Keratinocyte (primary cell): Measurements from ENCODE around the gene SLC1A4. TPM values are rescaled to one million over a fixed set of nuclear protein-coding genes. Genes with fewer than 3 reads are reported as not detected.

Source experiments
- DNase-seq: peaks from one replicate; pipeline ENCODE4 v3.0.0-alpha.2; 2011; ENCODE audit warnings: low read depth, missing footprints, low spot score
- FAIRE-seq: peaks from 2 replicates; lab custom pipeline; 2011; peaks lifted over from hg19 to GRCh38; lab: Jason Lieb, UNC
- H2AFZ ChIP-seq: 2 replicates; pipeline ENCODE4 v1.6.0; 2012; ENCODE audit warnings: low read length, control low read depth, inconsistent platforms; ENCODE audit not compliant: control insufficient read depth
- H3K27ac ChIP-seq: 2 replicates; pipeline ENCODE4 v1.5.1; 2011; ENCODE audit warnings: low read length; ENCODE audit not compliant: control insufficient read depth, insufficient read depth
- H3K27me3 ChIP-seq: 3 replicates; pipeline ENCODE4 v1.6.0; 2011; ENCODE audit warnings: low read length; ENCODE audit not compliant: control insufficient read depth, insufficient read depth; ENCODE audit errors: extremely low read depth
- H3K36me3 ChIP-seq, 2 experiments: 2 replicates in 1 of 2; 3 replicates in 1 of 2; pipeline ENCODE4 v1.5.1; 2011; ENCODE audit warnings: low read length in 2 of 2, mild to moderate bottlenecking in 1 of 2; ENCODE audit not compliant: control insufficient read depth in 2 of 2, insufficient read depth in 2 of 2; ENCODE audit errors: extremely low read depth in 1 of 2
- H3K4me1 ChIP-seq: 3 replicates; pipeline ENCODE4 v1.5.1; 2011; ENCODE audit warnings: low read length; ENCODE audit not compliant: control insufficient read depth, insufficient read depth; ENCODE audit errors: extremely low read depth
- H3K4me2 ChIP-seq: 3 replicates; pipeline ENCODE4 v1.6.0; 2011; ENCODE audit warnings: low read depth, low read length; ENCODE audit not compliant: control insufficient read depth, insufficient read depth; ENCODE audit errors: extremely low read depth
- H3K4me3 ChIP-seq, 3 experiments: fragments of 200-600 bp in 1 of 3; sonication (generic) in 1 of 3; 2 replicates in 2 of 3; 3 replicates in 1 of 3; pipeline ENCODE4 v1.5.1; 2011 to 2016; ENCODE audit warnings: low read length in 3 of 3, mild to moderate bottlenecking in 3 of 3, control low read depth in 2 of 3, inconsistent platforms in 1 of 3, low read depth in 1 of 3, mixed read lengths in 1 of 3, mixed run types in 1 of 3, moderate library complexity in 1 of 3; ENCODE audit not compliant: control insufficient read depth in 2 of 3, insufficient read depth in 2 of 3; ENCODE audit errors: extremely low read depth in 1 of 3
- H3K79me2 ChIP-seq: 2 replicates; pipeline ENCODE4 v1.6.0; 2012; ENCODE audit warnings: low read length; ENCODE audit not compliant: control insufficient read depth, insufficient read depth
- H3K9ac ChIP-seq: 3 replicates; pipeline ENCODE4 v1.6.0; 2011; ENCODE audit warnings: low read length; ENCODE audit not compliant: control insufficient read depth, insufficient read depth; ENCODE audit errors: extremely low read depth
- H3K9me1 ChIP-seq: 3 replicates; pipeline ENCODE4 v1.6.0; 2011; ENCODE audit warnings: low read length; ENCODE audit not compliant: control insufficient read depth, insufficient read depth; ENCODE audit errors: extremely low read depth
- H3K9me3 ChIP-seq: 2 replicates; pipeline ENCODE4 v1.5.1; 2012; ENCODE audit warnings: low read depth, low read length; ENCODE audit not compliant: control insufficient read depth
- H4K20me1 ChIP-seq: 3 replicates; pipeline ENCODE4 v1.6.0; 2011; ENCODE audit warnings: low read length; ENCODE audit not compliant: control insufficient read depth, insufficient read depth; ENCODE audit errors: extremely low read depth
- EZH2 ChIP-seq: IDR thresholded peaks from one replicate; pipeline ENCODE4 v1.6.1; 2012; ENCODE audit warnings: inconsistent platforms, mild to moderate bottlenecking, low read length, moderate library complexity
- dilution Hi-C: fragments of 300-500 bp; cut with MboI; formaldehyde crosslinking; loops from one replicate; pipeline ENCODE4 v1.7.0; 2020; ENCODE audit warnings: low sequenced_read_pairs; ENCODE audit not compliant: extremely low pct_ligation_motif_present
- polyA plus RNA-seq, 5 experiments: library from polyadenylated mRNA; depleted of rRNA in 3 of 5; stranded (reverse) in 3 of 5; stranded (forward) in 1 of 5; unstranded in 1 of 5; fragments of >200 nt; gene quantifications; 1 replicate in 1 of 5; 2 replicates in 3 of 5; 3 replicates in 1 of 5; pipeline versions ENCODE4 v1.2.1 to v1.2.3, GENCODE V29; 2011 to 2012; ENCODE audit warnings: missing spikeins in 2 of 5, low read depth in 1 of 5, low replicate concordance in 1 of 5
- TF ChIP-seq, protein P1 (sequence below), 3 experiments: IDR thresholded peaks in 1 of 3; conservative IDR thresholded peaks in 1 of 3; optimal IDR thresholded peaks in 1 of 3; 2 replicates in 2 of 3; 3 replicates in 1 of 3; pipeline versions ENCODE3 to v1.5.1; 2011; ENCODE audit warnings: low read length in 3 of 3, mild to moderate bottlenecking in 3 of 3, moderate library complexity in 2 of 3, control low read depth in 1 of 3, inconsistent platforms in 1 of 3; ENCODE audit not compliant: insufficient read depth in 2 of 3; ENCODE audit errors: extremely low read depth in 1 of 3

SLC1A4 gene
- polyA plus RNA-seq, 1 donor (not counting 4 experiments of a cell fraction or from before 2014, with no cell fraction given), result 8.2 TPM

DNA sequence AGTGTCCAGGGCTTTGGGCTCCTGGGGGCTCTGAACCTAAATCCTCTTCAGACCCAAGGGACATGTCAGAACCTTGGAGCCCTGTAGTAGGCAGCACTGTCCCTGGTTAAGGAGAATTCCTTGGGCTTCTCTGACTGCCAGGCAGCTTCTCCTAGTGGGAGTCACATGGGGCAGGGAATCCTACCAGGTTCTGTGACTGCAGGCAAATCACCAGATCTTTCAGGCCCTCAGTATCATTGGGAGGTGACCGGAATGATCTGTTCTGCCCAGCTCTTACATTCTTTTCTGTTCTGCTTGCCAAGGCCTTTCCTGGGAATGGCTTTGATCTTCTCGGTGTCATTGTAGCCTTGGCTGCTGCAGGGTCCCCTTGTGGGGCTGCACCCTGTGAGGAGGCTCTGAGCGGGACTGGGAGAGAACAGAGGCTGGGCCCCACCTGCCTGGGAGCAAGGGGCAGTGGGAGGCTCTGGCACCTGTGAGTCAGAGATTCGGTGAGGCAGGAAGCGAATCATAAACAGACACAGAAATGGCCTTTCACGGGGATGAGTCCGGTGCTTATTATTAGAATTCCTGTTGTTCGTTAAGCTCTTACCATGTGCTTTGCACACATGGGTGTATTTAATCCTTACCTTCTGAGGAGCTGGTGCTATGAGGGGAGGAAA lies 81.1 kb downstream of the SLC1A4 start:
- H3K4me1 ChIP-seq, result peaks cover 49% of the 10 kb centered on the region
- no peaks in the 10 kb centered on the region for H3K9me3 ChIP-seq
- no peaks in the 10 kb centered on the region for H3K27me3 ChIP-seq
- TF ChIP-seq, protein P1, sequence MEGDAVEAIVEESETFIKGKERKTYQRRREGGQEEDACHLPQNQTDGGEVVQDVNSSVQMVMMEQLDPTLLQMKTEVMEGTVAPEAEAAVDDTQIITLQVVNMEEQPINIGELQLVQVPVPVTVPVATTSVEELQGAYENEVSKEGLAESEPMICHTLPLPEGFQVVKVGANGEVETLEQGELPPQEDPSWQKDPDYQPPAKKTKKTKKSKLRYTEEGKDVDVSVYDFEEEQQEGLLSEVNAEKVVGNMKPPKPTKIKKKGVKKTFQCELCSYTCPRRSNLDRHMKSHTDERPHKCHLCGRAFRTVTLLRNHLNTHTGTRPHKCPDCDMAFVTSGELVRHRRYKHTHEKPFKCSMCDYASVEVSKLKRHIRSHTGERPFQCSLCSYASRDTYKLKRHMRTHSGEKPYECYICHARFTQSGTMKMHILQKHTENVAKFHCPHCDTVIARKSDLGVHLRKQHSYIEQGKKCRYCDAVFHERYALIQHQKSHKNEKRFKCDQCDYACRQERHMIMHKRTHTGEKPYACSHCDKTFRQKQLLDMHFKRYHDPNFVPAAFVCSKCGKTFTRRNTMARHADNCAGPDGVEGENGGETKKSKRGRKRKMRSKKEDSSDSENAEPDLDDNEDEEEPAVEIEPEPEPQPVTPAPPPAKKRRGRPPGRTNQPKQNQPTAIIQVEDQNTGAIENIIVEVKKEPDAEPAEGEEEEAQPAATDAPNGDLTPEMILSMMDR (optimal IDR thresholded peaks at IDR 0.05 in 1 of 3, IDR thresholded peaks at IDR 0.05 in 1 of 3, conservative IDR thresholded peaks at IDR 0.05 in 1 of 3; ENCODE audit: extremely low read depth in 1 of 3, insufficient read depth in 2 of 3, low read length in 3 of 3), result peak in 2 of 3 experiments; percentile 17 to 32
- TF ChIP-seq EZH2, result no peak
- H3K79me2 ChIP-seq, result no peaks in the 10 kb centered on the region
- peak overlapping the region; percentile 57 for H3K27ac ChIP-seq
- dilution Hi-C loops, result no loop called here
- H3K4me2 ChIP-seq, result peak overlapping the region; percentile 38
- no peak overlapping the region for H3K9ac ChIP-seq
- no peaks in the 10 kb centered on the region for H3K9me1 ChIP-seq
- no peaks in the 10 kb centered on the region for H4K20me1 ChIP-seq
- DNase-seq, result no peak
- FAIRE-seq, result no peak
- no peak overlapping the region for H3K4me3 ChIP-seq
- H2AFZ ChIP-seq, result no peak overlapping the region
- H3K36me3 ChIP-seq, result peaks cover 7 to 12% of the 10 kb centered on the region in 2 experiments

DNA sequence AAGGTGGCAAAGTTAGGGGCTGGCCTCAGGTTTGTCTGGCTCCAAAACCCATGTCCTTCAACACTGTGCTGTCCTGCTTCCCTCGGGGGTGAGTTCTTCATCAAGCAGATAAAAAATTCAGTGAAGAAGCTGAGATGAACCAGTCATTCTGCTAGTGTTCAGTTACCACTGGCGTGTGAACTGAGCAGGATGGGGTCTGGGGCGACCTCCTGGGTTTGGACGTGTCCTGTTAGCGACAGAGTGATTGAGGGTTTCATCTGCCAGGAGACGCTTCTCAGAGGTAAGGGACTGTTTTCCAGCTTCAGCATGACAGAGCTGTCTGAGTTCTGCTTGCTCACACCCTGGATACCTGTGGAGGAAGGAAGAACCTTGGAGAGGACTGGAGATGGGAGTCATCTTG lies 81.7 kb downstream of the SLC1A4 start:
- H3K9me3 ChIP-seq, result no peaks in the 10 kb centered on the region
- peaks cover 46% of the 10 kb centered on the region for H3K4me1 ChIP-seq
- TF ChIP-seq, protein P1 (optimal IDR thresholded peaks at IDR 0.05 in 1 of 3, IDR thresholded peaks at IDR 0.05 in 1 of 3, conservative IDR thresholded peaks at IDR 0.05 in 1 of 3; ENCODE audit: extremely low read depth in 1 of 3, insufficient read depth in 2 of 3, low read length in 3 of 3), result no peak
- TF ChIP-seq EZH2, result no peak
- peak overlapping the region; percentile 38 for H3K4me2 ChIP-seq
- H2AFZ ChIP-seq, result no peak overlapping the region
- H3K27ac ChIP-seq, result peak overlapping the region; percentile 57
- H3K36me3 ChIP-seq, result peaks cover 7 to 15% of the 10 kb centered on the region in 2 experiments
- no peak overlapping the region for H3K9ac ChIP-seq
- no peaks in the 10 kb centered on the region for H4K20me1 ChIP-seq
- H3K4me3 ChIP-seq, result no peak overlapping the region
- dilution Hi-C loops, result no loop called here
- DNase-seq (no peak), FAIRE-seq (no peak)
- no peaks in the 10 kb centered on the region for H3K27me3 ChIP-seq
- H3K9me1 ChIP-seq, result peaks cover 2% of the 10 kb centered on the region
- no peaks in the 10 kb centered on the region for H3K79me2 ChIP-seq
